HG03460 (cell line): ENCODE data around the gene PFKFB2.

Source experiments
- ATAC-seq: cut with Tn5 transposase; IDR thresholded peaks from one replicate; pipeline ENCODE4 v1.9.1; 2021; ENCODE audit not compliant: unreplicated experiment

PFKFB2 gene

GRCh38 chr1:207088701-207089626, 35.9 kb downstream of the PFKFB2 start, which contains the start of gene C4BPB:
C4BPB (plus strand) TSS chr1:207088860; CDS start chr1:207089532, 672 bp downstream.
- ATAC-seq: no peak

DNA sequence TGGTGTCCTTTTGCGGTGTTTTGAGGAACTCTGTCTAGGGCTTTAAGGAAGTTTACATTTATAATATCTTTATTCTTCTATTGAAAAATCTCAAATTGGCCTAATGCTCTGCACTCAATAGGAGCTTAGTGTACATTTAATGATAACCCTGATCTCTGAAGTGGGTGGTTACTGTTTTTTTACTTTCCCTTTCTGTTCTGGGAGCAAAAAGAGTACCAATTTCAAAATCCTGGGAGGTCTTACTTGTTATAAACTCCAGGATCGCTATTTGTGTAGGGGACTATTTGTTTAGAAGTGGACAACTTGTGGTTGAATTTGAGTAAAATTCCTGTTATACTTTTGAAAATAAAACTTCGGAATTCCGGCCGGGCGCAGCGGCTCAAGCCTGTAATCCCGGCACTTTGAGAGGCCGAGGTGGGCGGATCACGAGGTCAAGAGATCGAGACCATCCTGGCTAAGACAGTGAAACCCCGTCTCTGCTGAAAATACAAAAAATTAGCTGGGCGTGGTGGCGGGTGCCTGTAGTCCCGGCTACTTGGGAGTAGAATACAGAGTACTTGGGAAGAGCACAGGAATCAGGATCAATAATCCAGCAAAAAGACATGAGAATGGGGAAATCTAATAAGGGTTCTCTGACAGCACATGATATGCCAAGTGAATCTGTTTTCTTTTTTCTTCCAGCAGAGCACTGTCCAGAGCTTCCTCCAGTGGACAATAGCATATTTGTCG, 36.7 kb downstream of the PFKFB2 start:
- no peak for ATAC-seq

- ATAC-seq: no peak
These were observed 38.3 kb downstream of the PFKFB2 start for GRCh38 chr1:207091200-207091908.

DNA sequence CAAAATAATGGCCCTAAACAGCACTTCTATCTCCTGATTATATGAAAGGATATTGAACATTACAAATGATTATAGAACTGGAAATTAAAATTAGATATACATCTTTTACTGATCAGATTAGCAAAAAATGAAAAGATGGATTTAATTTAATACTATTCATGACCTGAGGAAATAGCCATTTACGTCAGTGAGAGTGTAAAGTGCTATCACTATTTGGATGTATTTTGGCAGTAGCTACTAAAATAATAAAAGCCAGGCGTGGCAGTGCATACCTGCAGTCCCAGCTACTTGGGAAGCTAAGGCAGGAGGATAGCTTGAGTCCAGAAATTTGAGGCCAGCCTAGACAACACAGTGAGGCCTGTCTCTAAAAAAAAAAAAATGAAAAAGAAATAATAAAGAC, 40.9 kb downstream of the PFKFB2 start:
- no peak for ATAC-seq

DNA sequence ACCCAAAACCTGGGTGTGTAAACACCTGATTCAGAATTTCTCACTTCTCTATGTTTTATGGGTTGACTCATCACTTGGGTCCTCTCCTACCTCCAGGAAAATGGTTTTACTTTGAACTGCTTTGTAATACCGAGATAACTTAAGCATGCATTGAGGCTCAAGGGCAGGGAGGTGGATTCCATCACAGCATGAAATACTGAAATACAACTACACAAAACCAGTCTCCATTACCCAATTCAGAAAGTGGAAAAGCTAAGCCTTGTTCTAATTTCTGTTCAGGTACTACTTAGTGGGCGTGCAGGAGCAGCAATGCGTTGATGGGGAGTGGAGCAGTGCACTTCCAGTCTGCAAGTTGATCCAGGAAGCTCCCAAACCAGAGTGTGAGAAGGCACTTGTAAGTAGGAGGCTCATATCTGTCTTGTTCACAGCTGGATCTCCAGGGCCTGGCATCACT, 44.8 kb downstream of the PFKFB2 start:
- peak; percentile 74 for ATAC-seq

DNA sequence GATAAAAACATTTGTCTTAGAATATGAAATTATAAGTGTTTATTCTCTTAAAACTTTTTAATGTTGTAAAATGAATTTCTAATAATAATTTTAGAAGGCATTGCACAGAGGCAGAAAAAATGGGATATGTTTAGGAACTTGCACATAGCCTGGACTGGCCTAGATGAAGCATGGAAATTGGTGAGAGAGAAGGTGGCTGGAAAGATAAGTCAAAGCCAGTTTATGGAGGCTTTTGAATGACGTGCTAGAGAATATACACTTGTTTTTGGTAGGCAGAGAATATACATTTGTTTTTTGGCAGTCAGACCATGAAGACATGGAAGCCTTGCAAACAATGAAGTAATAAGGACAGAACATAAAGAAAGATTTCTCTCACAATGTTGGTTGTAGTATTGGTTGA, 48.6 kb downstream of the PFKFB2 start:
- ATAC-seq: no peak

GRCh38 chr1:207102146-207102545, 49.1 kb downstream of the PFKFB2 start:
- ATAC-seq: no peak

DNA sequence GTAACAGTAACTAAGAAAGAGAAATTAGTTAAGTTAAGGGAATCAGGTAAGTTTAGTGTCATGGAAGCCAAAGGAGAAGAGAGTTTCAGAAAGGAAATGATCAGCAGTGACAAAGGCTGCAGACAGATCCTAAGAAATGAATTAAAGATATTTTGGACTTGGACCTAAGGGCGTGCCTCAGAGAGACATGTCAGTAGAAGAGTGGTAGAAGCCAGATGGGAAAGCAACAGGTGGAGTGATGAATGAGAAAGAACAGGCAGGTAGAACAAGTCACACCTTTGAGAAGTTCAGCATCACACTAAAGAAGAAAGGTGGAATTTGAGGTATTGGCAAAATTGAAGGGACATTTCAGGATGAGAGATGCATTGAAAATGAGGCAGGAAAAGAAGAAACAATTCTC, 49.6 kb downstream of the PFKFB2 start:
- no peak for ATAC-seq

DNA sequence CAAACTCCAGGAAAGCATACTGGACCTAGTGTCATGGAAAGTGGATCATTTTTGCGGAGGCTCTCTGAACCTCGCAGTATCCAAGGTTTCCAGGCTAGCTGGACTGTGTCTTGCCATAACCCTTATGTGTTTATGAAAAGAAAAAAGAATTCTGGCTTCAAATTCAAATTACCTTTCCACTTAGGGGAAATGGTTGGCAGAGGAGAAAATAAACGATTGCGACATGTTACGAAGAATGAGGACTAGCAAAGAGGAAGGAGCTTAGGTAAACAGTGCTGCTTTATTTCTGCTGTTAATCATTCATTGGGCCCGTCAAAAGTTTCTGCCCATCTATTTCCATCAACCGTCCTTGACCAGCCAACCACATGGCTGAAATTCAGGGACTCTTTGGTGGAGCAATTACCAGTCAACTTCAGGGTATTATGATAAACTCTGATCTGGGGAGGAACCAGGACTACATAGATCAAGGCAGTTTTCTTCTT, 50.9 kb downstream of the PFKFB2 start, which contains the start of gene C4BPA:
TSS of gene C4BPA (plus strand) at position 342 of the 482 bp plus-strand sequence. CDS start 8,793 bp downstream, outside the sequence.
- no peak for ATAC-seq

- no peak for ATAC-seq
These were observed 55.9 kb downstream of the PFKFB2 start for GRCh38 chr1:207109004-207109403.

DNA sequence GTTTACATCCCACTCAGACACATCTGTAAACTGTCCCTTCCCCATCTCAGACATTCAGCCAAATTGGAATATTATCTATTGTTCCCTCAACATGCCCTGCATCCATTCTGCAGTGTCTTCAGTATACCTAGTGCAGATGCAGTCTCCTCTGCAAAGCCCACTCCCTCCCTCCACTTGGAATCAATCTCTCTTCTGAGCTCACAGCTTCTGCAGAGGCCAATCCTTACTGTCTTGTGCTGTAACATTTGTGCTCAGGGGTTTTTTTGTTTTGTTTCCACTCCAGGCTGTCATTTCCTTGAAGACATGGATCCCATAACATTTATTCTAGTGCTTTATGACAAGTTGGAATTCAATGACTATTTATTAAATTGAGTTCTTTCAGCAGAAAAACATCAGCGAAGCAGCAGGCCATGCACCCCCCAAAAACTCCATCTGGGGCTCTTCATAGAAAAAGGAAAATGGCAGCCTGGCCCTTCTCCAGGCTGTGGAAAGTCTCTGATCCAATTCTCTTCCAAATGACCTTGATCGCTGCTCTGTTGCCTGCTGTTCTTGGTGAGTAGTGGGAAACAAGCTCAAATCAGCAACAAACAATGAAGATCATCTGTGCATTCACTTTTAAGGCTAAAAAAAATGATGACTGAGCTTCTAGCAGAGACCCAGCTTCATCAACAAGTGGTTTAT, 59.7 kb downstream of the PFKFB2 start:
- no peak for ATAC-seq

DNA sequence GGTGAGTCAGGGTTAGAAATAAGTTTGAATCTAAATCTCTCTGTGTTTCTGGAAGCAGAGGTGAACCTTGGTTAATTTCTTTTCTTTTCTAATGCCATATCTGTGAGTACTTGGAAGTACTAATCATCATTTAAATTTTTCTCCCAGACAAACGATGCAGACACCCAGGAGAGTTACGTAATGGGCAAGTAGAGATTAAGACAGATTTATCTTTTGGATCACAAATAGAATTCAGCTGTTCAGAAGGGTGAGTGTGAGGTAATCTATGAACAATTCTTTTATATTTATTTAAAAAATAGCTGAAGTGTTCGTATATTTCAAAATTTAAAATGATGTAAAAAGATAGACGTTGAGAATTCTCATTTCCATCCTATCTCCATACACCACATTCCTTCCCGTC, 62.2 kb downstream of the PFKFB2 start:
- ATAC-seq: no peak

- no peak for ATAC-seq
These were observed 71.3 kb downstream of the PFKFB2 start for GRCh38 chr1:207124389-207124788.

DNA sequence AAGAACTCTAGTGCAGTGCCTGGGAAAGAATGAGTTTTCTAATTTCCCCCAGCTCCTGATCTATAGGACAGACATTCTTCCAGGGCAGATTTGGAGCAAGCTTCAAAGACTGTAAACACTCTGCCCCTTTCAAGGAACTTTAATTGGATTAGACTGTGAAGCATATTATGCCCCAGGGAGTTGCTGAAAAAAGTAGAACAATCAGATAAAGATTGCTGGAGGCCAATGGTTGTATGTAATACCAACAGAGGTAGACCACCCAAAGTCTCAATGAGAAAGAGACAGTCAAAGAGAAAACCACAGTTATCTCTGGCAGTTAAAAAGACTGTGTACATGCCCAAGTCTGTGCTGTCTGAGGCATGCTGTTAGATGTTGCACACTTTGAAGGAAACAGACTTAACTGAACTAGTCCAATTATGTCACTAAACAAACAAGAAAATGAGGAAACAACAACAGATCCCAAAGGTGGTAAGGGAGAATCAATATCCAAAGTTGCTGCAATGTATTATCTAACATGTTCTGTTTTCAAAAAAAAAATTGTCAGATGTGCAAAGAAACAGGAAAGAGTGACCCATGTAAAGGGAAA, 75.4 kb downstream of the PFKFB2 start:
- no peak for ATAC-seq

GRCh38 chr1:207129053-207129452, 76.0 kb downstream of the PFKFB2 start:
- ATAC-seq: no peak
